Fibroblast of peridontal ligament (primary cell): ENCODE measurements around the gene TMEM80.
"Not testable (repeated sequence)": the region's sequence is repeated elsewhere in the genome, so short reads cannot be mapped to it uniquely, and the experiment has no call there.

ENCODE experiments used
- DNase-seq: peaks from one replicate; pipeline ENCODE4 v3.0.0-alpha.2; 2010; ENCODE audit errors: extremely low read depth

The TMEM80 gene

DNA sequence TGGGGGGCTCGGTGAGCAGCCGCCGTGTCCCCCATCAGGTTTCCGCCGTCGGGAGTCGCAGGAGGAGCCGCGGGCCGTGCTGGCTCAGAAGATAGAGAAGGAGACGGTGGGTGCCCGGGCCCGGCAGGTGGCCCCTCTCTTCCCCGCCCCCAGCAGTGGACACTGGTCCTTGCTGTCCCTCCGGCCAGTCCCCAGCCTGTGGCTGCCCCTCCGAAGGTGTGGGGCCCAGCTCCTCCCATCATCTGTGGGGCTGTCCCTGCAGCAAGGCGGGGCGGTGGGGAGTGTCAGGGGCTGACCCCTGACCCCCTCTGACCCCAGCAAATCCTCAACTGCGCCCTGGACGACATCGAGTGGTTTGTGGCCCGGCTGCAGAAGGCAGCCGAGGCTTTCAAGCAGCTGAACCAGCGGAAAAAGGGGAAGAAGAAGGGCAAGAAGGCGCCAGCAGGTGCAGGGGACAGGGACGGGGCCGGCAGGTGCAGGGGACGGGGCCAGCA, 25.7 kb downstream of the TMEM80 start:
- no peak for DNase-seq

DNA sequence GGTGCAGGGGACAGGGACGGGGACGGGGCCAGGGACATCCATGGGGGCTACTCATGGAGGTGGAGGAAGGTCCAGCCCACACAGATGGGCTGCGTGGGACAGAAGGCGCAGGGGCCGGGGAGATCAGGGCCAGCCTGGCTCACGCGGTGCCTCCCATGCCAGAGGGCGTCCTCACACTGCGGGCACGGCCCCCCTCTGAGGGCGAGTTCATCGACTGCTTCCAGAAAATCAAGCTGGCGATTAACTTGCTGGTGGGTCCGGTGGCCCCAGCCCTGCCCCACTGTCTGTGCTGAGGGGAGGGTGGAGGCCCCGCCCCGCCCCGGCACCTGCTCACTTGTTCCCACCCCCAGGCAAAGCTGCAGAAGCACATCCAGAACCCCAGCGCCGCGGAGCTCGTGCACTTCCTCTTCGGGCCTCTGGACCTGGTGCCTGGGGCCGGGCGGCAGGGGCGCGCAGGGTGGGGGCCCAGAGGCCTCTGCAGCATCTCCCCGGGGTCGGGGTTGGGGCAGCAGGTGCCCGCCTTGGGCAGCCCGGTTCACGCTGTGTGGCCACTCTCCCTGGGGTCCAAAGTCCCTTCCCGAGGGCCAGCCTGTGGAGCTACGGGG, 26.2 kb downstream of the TMEM80 start:
- DNase-seq = no peak

DNA sequence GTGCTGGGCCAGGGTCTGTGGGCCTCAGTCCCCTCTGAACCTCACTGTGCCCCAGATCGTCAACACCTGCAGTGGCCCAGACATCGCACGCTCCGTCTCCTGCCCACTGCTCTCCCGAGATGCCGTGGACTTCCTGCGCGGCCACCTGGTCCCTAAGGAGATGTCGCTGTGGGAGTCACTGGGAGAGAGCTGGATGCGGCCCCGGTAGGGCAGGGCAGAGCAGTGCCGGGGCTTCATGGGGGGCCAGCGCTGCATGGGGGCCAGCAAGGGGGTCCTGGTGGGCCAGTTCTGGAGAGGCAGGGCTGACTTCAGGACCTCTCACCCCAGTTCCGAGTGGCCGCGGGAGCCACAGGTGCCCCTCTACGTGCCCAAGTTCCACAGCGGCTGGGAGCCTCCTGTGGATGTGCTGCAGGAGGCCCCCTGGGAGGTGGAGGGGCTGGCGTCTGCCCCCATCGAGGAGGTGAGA, 26.8 kb downstream of the TMEM80 start:
- no peak for DNase-seq

DNA sequence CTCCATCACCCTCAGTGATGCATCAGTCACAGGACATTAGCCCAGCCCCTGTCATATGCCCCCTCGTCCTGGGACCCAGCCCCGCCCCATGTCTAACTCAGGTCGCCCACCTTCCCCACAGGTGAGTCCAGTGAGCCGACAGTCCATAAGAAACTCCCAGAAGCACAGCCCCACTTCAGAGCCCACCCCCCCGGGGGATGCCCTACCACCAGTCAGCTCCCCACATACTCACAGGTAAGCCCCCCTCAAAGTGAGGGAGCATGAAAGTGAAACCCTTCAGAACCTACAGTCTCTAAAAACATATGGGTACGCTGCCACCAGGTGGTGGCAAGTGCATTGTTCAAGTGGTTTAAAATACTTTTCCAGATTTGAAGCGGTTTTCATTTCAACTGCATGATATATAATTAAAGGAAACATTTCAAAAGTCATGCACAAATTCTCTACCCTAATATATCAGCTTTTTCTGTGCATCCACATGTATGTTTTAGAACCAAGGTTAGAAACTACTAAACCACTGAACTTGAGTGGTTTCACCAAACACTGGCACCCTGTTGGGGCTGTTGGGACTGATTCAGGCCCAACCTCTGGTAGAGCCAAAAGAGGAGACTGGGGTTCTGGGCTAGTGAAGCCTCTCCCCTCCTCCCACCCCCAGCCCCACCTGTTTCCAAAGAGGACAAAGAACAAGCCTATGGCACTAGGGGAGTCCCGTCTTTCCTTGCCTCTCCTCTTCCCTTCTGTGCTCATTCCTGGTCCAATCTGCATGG, 27.7 kb downstream of the TMEM80 start:
- DNase-seq = peak; percentile 64

DNA sequence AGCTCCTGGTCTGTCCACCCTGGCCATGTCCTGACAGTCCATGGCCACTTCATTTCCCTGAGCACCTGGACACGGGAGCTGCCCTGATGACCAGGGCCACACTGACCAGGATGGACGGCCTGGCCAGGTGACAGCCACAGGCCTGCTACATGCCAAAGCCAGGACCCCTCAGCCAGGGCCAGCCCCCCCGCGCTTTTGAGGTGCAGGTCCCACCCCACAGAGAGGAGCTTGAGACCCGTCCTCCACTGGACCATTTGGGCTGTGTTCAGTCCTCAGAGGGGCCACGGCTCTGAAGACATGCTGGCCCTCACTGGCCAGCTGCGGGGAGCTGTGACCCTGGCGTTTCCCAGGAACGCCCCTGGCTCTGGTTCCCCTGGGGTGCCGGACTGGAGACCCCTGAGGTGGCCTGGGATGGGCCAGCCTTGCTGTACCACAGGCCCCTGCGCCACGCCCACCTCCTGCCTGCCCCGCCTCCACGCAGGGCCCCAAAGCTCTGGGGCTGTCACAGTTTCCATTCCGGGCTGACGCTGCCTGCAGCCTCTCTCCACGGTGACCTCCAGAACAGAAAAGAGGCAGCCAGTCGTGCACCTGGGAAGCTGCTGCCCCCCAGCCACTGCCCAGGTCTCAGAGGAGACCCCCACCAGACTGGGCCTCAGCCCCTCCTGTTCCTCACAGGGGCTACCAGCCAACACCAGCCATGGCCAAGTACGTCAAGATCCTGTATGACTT, 28.6 kb downstream of the TMEM80 start:
- DNase-seq = no peak

DNA sequence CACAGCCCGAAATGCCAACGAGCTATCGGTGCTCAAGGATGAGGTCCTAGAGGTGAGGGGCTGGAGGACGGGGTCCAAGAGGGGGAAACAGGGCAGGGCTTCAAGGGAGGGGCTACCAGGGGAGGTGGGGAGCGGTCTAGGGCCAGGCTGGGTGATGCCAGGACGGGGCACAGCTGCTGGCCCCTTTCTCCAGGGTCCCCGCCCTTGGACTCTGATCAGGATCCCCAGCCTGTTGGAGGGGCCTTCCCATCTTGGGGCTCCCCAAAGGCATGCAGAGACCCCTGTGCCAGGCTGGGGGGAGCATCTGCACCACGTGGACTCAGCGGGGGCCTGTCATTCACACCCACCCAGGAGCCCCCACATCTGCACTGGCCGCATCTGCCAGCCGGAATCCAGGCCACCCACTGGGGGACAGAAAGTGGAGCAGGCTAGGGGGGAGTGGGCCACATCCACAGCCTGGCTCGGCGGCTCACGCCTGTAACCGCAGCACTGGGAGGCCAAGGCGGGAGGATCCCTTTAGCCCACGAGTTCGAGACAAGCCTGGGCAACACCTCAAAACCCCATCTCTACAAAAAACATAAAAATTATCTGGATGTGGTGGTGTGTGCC, 29.3 kb downstream of the TMEM80 start:
- no peak for DNase-seq

DNA sequence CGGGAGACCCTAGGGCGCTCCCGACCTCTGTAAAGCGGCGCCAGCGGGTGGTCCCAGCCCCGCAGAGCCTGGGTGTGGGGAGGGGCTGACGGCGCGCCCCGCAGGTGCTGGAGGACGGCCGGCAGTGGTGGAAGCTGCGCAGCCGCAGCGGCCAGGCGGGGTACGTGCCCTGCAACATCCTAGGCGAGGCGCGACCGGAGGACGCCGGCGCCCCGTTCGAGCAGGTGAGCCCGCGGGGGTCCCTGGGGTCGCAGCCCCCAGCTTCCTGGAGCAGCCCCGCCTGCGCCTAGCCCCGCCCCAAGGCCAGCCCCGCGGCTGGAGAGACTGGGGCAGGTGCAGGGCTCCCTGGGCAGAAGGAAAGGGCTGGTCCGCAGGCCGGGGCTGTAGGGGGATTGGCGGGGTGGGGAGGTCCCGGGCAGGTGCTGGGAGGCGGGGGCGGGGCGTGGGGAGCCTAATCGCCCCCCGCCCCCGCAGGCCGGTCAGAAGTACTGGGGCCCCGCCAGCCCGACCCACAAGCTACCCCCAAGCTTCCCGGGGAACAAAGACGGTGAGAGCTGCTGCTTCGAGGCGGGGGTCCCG, 30.1 kb downstream of the TMEM80 start:
- DNase-seq = no peak

DNA sequence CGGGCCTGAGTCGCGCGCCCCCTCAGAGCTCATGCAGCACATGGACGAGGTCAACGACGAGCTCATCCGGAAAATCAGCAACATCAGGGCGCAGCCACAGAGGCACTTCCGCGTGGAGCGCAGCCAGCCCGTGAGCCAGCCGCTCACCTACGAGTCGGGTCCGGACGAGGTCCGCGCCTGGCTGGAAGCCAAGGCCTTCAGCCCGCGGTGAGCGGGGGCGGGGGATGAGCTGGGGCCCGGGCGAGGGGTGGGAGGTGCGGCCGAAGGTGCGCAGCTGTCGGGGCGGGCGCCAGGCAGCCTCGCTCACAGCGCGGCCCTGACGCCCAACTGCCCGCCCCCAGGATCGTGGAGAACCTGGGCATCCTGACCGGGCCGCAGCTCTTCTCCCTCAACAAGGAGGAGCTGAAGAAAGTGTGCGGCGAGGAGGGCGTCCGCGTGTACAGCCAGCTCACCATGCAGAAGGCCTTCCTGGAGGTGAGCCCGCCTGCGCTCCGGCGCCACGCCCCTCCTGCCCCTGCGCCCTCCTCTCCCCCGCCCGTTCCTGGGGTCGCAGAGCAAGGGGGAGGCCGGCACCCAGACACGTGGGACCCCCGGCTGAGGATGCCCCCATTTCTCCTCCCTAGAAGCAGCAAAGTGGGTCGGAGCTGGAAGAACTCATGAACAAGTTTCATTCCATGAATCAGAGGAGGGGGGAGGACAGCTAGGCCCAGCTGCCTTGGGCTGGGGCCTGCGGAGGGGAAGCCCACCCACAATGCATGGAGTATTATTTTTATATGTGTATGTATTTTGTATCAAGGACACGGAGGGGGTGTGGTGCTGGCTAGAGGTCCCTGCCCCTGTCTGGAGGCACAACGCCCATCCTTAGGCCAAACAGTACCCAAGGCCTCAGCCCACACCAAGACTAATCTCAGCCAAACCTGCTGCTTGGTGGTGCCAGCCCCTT, 30.9 kb downstream of the TMEM80 start:
- no peak for DNase-seq

DNA sequence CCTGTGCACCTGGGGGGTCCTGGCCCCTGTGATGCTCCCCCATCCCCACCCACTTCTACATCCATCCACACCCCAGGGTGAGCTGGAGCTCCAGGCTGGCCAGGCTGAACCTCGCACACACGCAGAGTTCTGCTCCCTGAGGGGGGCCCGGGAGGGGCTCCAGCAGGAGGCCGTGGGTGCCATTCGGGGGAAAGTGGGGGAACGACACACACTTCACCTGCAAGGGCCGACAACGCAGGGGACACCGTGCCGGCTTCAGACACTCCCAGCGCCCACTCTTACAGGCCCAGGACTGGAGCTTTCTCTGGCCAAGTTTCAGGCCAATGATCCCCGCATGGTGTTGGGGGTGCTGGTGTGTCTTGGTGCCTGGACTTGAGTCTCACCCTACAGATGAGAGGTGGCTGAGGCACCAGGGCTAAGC, 31.7 kb downstream of the TMEM80 start:
- DNase-seq = no peak

DNA sequence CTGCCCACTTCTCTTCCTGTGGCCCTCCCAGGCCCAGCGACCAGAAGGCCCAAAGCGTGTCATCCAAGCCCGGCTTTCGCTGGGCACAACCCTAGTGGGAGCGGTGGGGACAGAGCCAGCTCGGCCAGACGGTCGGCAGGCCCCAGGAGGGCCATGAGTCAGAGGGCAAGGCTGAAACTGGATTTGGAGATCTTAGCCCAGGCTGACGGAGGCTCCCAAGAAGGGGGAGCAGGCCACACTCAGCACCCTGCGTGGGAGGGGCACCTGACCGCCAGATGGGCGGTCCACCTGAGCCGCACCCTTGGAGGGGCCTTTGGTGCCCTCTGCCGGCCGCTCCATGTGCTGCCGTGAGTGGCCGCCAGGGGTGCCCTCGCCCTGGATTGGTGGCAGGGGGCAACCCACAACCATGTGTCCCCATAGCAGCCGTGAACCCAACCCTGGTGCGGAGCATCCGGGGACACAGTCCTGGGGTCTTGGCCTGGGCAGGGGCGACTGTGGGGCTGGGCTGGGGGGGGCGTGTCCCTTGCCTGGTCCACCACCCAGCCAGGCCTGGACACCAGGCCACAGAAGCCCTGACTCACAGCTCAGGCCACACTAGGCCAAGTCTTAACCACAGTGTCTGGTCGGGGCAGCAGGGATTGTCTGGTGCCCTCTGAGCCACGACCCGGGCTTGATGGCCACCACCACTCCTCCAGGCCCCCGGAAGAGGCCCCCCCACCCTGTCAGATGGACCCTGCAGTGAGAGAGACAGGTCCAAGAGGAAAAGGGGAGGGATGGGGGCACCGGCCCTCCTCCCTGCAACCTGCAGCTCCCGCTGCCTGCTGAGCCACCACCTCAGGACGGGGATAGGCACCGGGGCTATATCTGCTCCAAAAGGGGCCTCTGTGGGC, 32.5 kb downstream of the TMEM80 start:
- DNase-seq = peak; percentile 85

DNA sequence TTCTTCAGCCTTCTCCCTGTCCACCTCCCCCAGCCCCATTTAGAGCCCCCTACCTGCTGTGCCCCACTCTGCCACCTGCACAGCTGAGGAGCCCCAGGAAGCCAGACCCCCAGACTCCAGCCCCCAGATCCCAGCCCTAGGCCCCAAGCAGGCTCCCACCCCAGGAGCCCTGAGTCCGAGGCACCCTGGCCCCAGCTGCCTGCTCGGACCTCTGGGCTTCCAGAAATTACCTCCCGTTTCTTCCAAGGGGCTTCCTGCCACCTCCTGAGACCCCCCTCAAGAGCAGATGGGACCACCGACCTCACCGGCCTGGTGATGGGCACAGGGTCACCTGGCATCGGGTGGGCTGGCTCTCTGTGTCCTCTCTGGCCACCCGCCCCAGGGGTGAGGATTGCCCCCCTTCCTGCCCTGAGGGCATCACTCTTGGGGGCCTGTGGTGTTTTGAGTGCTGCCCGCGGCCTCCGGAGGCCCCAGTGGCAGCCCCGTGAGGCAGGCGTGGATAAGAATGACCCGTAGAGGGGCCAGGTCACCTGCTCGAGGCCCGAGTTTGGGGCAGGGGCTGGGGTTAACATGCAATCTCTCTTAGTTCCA, 33.4 kb downstream of the TMEM80 start:
- DNase-seq = no peak

DNA sequence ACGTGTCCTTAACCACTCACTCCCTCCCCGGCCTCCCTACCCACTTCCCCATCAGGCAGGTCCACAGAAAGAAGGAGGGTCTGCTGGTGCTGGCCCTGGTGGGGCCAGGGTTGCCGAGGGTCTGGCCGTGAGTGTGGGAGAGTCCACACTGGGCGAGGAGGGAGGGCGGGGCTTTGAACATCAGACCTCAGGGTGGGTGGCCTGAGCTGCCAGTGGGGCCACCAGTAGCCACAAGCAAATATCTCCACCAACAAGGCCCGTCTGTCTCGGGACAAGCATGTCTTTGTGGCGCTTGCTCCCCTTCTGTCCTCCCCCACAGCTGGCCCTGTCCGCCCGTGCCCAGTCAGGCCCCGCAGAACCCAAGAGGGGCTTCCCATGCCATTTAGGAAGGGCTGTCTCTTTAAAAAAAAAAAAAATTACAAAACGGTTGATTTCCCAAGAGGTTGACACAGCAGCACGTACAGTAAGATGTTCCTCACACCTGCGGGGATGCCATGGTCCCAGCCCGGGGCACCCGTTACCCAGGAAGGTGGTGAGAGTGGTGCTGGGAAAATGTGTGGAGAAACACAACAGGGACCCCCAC, 34.0 kb downstream of the TMEM80 start:
- DNase-seq = no peak

DNA sequence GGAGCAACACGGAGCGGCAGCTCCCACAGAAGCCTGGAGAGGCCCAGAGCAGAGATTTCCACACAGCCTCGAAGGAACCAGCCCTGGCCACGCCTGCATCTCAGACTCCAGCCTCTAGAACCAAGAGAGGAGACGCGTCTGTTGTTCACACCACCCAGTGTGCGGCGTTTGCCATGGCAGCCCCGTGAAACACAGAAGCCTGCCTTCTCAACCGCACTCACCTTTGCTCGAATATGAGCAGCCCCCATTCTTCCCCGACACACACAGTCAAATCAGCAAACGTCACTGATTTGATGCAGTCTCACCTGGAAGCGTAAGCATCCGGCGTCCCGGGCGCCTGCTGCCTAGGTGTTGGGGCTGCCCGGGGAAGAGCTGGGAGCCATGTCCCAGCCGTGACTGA, 37.5 kb downstream of the TMEM80 start:
- no peak for DNase-seq

DNA sequence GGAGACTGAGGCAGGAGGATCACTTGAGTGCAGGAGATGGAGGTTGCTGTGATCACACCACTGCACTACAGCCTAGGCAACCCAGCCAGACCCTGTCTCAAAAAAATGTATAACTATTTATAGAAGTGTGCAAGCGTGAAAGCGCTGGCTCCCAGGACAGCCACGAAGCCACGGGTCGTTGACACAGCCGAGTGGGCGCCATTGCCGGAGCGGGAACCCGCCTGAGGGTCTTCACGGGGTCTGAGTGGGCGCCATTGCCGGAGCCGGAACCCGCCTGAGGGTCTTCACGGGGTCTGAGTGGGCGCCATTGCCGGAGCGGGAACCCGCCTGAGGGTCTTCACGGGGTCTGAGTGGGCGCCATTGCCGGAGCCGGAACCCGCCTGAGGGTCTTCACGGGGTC, 38.9 kb downstream of the TMEM80 start:
- not testable (repeated sequence) for DNase-seq

DNA sequence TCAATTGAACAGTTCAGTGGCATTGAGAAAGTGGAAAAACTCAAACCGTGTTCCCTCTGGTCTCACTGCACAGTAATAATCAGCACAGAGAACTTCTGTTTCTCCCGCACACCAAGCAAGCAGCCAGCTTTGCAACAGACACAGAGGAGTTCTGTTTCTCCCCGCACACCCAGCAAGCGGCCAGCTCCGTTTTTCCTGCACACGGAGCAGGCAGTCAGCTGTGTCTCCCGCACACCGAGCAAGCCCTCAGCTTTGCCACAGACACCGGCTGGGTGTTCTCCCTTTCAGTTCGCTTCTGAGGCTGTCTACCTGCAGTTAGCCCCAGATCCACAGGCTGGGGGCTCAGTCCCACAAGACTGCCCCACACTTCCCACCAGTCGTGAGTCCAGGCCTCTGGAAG, 41.8 kb downstream of the TMEM80 start:
- DNase-seq = no peak

DNA sequence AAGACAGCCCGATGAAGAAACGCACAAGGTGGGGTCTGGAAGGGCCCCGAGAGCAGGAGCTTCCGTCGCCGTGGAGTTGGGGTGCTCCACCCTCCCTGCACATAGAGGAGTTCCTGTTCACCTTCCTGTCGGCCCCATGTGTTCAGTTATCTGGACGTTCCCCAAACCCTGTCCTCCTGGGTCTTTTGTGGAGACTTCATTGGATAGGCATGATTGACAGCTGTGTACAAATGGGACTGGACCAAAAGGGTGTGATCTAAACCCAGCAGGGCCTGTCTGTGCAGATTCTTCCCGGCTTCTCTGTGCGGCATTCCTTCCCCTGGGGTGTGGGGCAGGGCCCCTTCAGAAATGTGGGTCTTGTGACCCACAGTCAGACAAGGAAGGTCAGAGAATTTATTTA, 42.3 kb downstream of the TMEM80 start:
- not testable (repeated sequence) for DNase-seq

DNA sequence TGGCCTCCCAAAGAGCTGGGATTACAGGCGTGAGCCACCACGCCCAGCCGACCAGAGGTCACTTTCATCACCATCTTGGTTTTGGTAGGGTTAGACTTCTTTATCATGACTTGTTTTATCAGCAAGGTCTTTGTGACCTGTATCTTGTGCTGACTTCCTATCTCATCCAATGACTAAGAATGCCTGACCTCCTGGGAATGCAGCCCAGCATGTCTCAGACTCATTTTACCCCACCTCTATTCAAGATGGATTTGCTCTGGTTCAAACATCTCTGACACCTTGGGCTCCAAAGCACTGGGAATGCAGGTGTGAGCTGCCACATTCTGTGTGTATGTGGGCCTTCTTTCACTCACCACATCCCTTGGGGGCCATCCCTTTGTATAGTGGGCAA, 46.5 kb downstream of the TMEM80 start:
- no peak for DNase-seq

DNA sequence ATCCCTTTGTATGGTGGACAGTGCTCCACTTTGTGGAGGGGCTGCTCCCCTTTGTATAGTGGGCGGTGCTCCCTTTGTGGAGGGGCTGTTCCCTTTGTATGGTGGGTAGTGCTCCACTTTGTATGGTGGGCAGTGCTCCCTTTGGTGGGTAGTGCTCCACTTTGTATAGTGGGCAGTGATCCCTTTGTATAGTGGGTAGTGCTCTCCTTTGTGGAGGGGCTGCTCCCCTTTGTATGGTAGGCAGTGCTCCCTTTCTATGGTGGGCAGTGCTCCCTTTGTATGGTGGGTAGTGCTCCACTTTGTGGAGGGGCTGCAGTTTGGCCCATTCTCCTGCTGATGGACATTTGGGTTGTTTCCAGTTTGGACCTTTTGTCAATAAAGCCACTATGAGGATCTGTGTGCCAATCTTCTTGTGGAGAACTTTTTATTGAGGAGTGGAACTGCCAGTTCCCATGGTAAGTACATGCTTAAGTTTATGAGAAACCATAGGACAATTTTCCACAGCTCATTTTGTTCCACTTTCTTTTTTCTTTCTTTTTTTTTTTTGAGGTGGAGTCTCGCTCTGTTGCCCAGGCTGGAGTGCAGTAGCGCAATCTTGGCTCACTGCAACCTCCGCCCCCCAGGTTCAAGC, 47.1 kb downstream of the TMEM80 start:
- DNase-seq = no peak
